ACC112 (cell line): ENCODE data around the gene IRF1.
A peak's percentile ranks its signal among the peaks of the same experiment; 100 is the strongest.

Experiments used
- H2AFZ ChIP-seq: fragments of 200-600 bp; sonication (generic); one replicate; pipeline ENCODE4 v1.6.0; 2017; ENCODE audit warnings: antibody characterized with exemption, low read length; ENCODE audit not compliant: unreplicated experiment
- H3K27ac ChIP-seq: fragments of 200-600 bp; sonication (generic); 2 replicates; pipeline ENCODE4 v1.5.1; 2014; ENCODE audit warnings: low read depth, mild to moderate bottlenecking, antibody characterized with exemption, low read length, moderate library complexity
- H3K27me3 ChIP-seq: fragments of 200-600 bp; sonication (generic); 2 replicates; pipeline ENCODE4 v1.6.1; 2014; ENCODE audit warnings: mild to moderate bottlenecking, antibody characterized with exemption, low read length, moderate library complexity, mixed read lengths; ENCODE audit not compliant: insufficient read depth
- H3K36me3 ChIP-seq: fragments of 200-600 bp; sonication (generic); 2 replicates; pipeline ENCODE4 v1.6.1; 2016; ENCODE audit warnings: mild to moderate bottlenecking, antibody characterized with exemption, low read length, moderate library complexity, mixed read lengths; ENCODE audit not compliant: insufficient read depth
- H3K4me1 ChIP-seq: fragments of 200-600 bp; sonication (generic); one replicate; pipeline ENCODE4 v1.6.1; 2016; ENCODE audit warnings: low read length, mixed read lengths; ENCODE audit not compliant: insufficient read depth, unreplicated experiment, control insufficient read depth
- H3K4me3 ChIP-seq: fragments of 200-600 bp; sonication (generic); 2 replicates; pipeline ENCODE4 v1.5.1; 2014; ENCODE audit warnings: mild to moderate bottlenecking, low read depth, low read length
- H3K79me2 ChIP-seq: fragments of 200-600 bp; sonication (generic); one replicate; pipeline ENCODE4 v1.6.0; 2016; ENCODE audit warnings: low read length; ENCODE audit not compliant: control insufficient read depth, unreplicated experiment, insufficient read depth

IRF1 gene

GRCh38 chr5:132492386-132493125 lies 2.0 kb upstream of the IRF1 start:
- Histone ChIP-seq H3K27ac (no peak overlapping the region), H3K36me3 (peaks cover 16% of the 10 kb centered on the region; the same call in 1 of the 2 replicates), H3K4me3 (no peak overlapping the region), H3K4me1 (peaks cover 56% of the 10 kb centered on the region), H3K79me2 (peaks cover 30% of the 10 kb centered on the region), H3K27me3 (no peaks in the 10 kb centered on the region), H2AFZ (no peak overlapping the region)

GRCh38 chr5:132491368-132492364 lies 1.1 kb upstream of the IRF1 start:
- H3K4me1 ChIP-seq = peaks cover 56% of the 10 kb centered on the region
- peak overlapping the region; percentile 99 for H3K4me3 ChIP-seq
- no peaks in the 10 kb centered on the region for H3K27me3 ChIP-seq
- H3K36me3 ChIP-seq = peaks cover 25% of the 10 kb centered on the region; the same call in 1 of the 2 replicates
- H3K79me2 ChIP-seq = peaks cover 38% of the 10 kb centered on the region
- H2AFZ ChIP-seq = peak overlapping the region; percentile 28
- H3K27ac ChIP-seq = peak overlapping the region; percentile 88

- Histone ChIP-seq H3K4me3 (peak overlapping the region; percentile 99), H3K36me3 (peaks cover 39% of the 10 kb centered on the region; the same call in 1 of the 2 replicates), H3K27ac (peak overlapping the region; percentile 88), H3K27me3 (no peaks in the 10 kb centered on the region), H2AFZ (no peak overlapping the region), H3K4me1 (peaks cover 58% of the 10 kb centered on the region), H3K79me2 (peaks cover 48% of the 10 kb centered on the region)
Measured at GRCh38 chr5:132489871-132490483, 596 bp downstream of the IRF1 start.

GRCh38 chr5:132489051-132489770 lies 1.4 kb downstream of the IRF1 start:
- peaks cover 50% of the 10 kb centered on the region for H3K4me1 ChIP-seq
- H3K79me2 ChIP-seq = peaks cover 48% of the 10 kb centered on the region
- no peak overlapping the region for H3K27ac ChIP-seq
- peak overlapping the region; percentile 99 for H3K4me3 ChIP-seq
- no peak overlapping the region for H2AFZ ChIP-seq
- H3K27me3 ChIP-seq = no peaks in the 10 kb centered on the region
- H3K36me3 ChIP-seq = peaks cover 44% of the 10 kb centered on the region; the same call in 1 of the 2 replicates

GRCh38 chr5:132488590-132488989 lies 2.0 kb downstream of the IRF1 start:
- peaks cover 49% of the 10 kb centered on the region for H3K4me1 ChIP-seq
- no peaks in the 10 kb centered on the region for H3K27me3 ChIP-seq
- no peak overlapping the region for H2AFZ ChIP-seq
- H3K27ac ChIP-seq = no peak overlapping the region
- H3K79me2 ChIP-seq = peaks cover 48% of the 10 kb centered on the region
- peak overlapping the region; percentile 99 for H3K4me3 ChIP-seq
- H3K36me3 ChIP-seq = peaks cover 49% of the 10 kb centered on the region; the same call in 1 of the 2 replicates

GRCh38 chr5:132487841-132488555 lies 2.6 kb downstream of the IRF1 start:
- H3K79me2 ChIP-seq = peaks cover 48% of the 10 kb centered on the region
- no peak overlapping the region for H3K27ac ChIP-seq
- H3K4me1 ChIP-seq = peaks cover 49% of the 10 kb centered on the region
- peaks cover 55% of the 10 kb centered on the region; the same call in 1 of the 2 replicates for H3K36me3 ChIP-seq
- peak overlapping the region; percentile 99 for H3K4me3 ChIP-seq
- H2AFZ ChIP-seq = no peak overlapping the region
- H3K27me3 ChIP-seq = no peaks in the 10 kb centered on the region

GRCh38 chr5:132487095-132487428 lies 3.5 kb downstream of the IRF1 start:
- no peak overlapping the region for H2AFZ ChIP-seq
- no peaks in the 10 kb centered on the region for H3K27me3 ChIP-seq
- H3K36me3 ChIP-seq = peaks cover 55% of the 10 kb centered on the region; the same call in 1 of the 2 replicates
- no peak overlapping the region for H3K27ac ChIP-seq
- peaks cover 48% of the 10 kb centered on the region for H3K79me2 ChIP-seq
- H3K4me3 ChIP-seq = no peak overlapping the region; the same call in 1 of the 2 replicates
- peaks cover 41% of the 10 kb centered on the region for H3K4me1 ChIP-seq

- H3K27me3 ChIP-seq = no peaks in the 10 kb centered on the region
- no peak overlapping the region for H3K4me3 ChIP-seq
- H3K79me2 ChIP-seq = peaks cover 48% of the 10 kb centered on the region
- H2AFZ ChIP-seq = no peak overlapping the region
- H3K27ac ChIP-seq = no peak overlapping the region
- peaks cover 35% of the 10 kb centered on the region for H3K4me1 ChIP-seq
- H3K36me3 ChIP-seq = peaks cover 58% of the 10 kb centered on the region; the same call in 1 of the 2 replicates
Measured at GRCh38 chr5:132486318-132487094, 4.1 kb downstream of the IRF1 start.

- H3K4me1 ChIP-seq = peaks cover 30% of the 10 kb centered on the region
- peaks cover 61% of the 10 kb centered on the region; the same call in 1 of the 2 replicates for H3K36me3 ChIP-seq
- no peaks in the 10 kb centered on the region for H3K27me3 ChIP-seq
- no peak overlapping the region for H3K4me3 ChIP-seq
- H3K79me2 ChIP-seq = peaks cover 48% of the 10 kb centered on the region
- no peak overlapping the region for H3K27ac ChIP-seq
- no peak overlapping the region for H2AFZ ChIP-seq
Measured at GRCh38 chr5:132485641-132486317, 4.8 kb downstream of the IRF1 start.
